Epidermal melanocyte (primary cell): ENCODE measurements around the gene IL16.

Source experiments
- DNase-seq: peaks from one replicate; pipeline ENCODE4 v3.0.0; 2011; ENCODE audit warnings: low spot score; ENCODE audit not compliant: insufficient read length

The IL16 gene

DNA sequence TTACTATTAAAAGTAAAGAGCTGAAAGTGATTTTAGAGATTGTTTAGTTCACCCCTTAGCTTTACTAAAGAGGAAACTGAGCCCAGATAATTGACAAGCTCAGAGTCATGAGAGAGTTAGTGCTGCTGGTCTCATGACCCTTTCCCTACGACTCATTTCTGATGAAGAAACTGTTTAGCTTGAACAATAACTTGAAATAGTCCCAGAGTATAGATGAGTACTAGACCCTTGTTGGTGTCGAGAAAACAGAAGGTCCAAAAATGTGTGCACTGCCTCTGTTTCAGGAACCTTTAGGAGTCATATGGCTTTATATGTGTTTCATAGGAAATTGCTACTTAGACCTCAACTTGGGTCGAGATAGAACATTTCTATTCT is 58.2 kb downstream of the IL16 start:
- DNase-seq: no peak

DNA sequence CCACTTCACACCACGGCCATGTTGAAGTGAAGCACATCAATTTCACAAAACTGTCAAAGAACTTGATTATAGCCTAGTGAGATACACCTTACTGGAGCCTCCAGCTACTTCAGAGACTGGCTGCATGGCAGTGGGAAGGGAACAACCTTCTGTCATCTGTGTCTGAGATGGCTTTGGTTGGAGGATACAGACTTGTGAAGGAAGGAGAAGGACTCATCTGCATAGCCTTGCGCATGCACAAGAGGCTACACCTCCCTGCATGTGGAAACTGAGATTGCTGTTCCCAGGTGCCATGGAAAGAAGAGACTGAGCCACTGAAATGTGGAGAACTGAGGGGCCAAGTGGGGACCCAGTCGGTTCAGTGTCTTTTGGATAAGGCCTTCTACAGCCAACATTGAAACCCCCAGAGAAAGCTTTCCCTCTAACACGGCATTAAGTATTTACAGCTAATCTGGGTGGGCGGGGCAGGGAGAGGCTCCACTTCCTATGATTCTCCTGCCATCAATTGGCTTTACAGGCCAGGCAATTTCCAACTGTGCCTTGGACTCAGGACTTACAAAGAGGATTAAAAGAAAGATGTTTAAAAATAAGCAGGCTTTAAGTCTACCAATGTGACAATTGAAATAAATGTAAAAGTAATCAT is 58.8 kb downstream of the IL16 start:
- no peak for DNase-seq

GRCh38 chr15:81255958-81256320 is 59.3 kb downstream of the IL16 start:
- no peak for DNase-seq

- peak; percentile 57 for DNase-seq
These were observed 60.2 kb downstream of the IL16 start for GRCh38 chr15:81256916-81257315.

DNA sequence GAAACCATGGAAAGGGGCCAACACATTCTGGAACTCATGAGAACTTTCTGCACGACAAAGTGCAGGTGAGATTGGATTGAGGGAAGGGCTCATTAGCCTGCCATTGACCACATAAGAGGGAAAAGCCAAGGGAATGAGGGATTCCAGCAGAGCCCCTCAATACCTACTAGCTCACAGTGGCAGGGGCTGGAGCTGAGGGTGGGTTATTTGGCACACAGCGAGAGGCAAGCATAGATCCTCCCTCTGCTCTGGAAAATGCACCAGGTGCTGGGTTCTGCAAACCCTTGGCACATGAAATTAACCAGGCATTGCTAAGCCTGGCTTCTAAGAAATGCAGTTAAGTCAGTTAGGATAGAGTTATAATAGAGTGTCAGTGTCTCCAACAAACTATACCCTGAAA is 60.8 kb downstream of the IL16 start:
- no peak for DNase-seq

- no peak for DNase-seq
These were observed 61.8 kb downstream of the IL16 start for GRCh38 chr15:81258455-81258854.

DNA sequence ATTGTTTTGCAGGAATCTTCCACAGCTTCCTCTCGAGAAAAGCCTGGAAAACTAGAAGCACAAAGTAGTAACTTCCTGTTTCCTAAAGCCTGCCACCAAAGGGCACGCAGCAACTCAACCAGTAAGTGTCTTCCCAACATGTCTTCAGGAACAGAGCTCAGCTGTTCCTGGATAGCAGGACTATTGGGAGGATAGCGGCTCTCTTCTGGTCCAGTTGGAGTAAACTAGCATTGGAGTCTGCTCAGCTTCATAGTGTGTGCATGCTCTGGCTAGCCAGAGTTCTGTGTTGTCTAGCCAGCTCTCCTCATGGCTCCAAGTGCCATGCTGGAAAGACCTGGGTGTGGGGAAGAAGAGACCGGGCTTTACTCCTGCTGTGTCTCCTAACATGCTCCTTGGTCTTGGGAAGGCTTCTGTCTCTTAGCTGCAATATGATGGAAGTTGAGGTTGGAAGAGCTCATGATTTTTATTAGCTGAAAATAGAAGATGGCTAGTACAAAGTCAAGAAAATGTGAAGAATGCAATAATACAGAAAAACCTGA is 63.1 kb downstream of the IL16 start:
- no peak for DNase-seq

- no peak for DNase-seq
These were observed 64.6 kb downstream of the IL16 start for GRCh38 chr15:81261172-81261811.

DNA sequence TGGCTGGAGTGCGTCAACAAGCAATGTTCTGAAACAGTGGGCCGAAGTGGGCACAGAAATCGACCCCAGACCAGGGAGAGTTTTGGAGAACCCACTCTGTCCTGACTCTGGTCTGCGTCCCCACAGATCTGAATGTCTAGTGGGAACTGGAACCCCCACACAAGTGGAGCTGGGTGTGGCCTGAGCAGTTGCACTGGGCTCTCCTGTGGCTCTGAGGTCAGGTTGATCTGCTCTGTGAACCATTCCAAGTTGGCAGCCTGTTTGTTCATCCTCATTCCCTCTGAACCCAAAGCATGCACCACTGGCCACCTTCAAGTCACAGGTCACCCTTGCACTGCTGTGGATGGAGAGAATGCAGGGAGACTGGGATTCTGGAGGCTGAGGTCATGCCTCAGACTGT is 66.8 kb downstream of the IL16 start:
- no peak for DNase-seq

GRCh38 chr15:81264072-81264857 is 67.6 kb downstream of the IL16 start:
- DNase-seq: no peak

GRCh38 chr15:81265256-81265943 is 68.7 kb downstream of the IL16 start:
- no peak for DNase-seq

DNA sequence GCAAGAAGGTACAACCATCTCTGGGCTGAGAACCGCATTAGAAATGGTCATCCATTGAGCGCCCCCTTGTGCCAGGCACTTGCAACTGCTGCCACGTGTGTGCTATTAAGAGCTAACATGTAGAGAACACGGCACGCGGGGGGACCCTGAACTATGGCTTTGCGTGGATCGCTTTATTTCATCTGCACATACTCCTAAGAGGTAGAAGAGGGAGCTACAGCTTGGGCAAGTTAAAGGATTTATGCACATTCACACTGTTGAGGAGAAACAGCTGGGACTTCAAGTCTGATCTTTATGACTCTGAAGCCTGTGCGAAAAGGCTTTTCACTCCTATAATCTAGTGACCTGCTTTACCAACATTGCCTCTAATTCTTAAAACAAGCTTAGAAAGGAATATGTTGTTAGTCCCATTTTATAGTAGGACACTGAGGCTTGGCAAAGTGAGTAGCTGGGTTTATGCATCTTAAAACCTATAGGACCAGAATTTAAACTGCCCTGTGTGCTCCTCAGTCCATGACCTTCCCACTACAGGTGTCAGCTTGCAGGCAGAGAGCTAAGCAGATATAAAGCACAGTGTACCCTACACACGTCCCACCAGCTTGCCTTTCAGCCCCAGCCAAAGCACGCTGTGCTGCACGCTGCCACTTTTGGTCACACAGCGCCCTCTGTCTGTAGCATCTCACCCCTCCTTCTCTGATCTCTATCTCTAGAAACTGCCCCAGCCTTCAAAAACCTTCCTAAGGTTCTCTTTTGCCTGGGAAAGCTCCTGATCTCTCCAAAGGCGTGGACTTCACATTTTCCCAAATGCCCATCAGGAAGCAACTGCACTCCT is 69.5 kb downstream of the IL16 start:
- DNase-seq: peak; percentile 81

GRCh38 chr15:81268340-81268739 is 71.7 kb downstream of the IL16 start:
- DNase-seq: no peak

DNA sequence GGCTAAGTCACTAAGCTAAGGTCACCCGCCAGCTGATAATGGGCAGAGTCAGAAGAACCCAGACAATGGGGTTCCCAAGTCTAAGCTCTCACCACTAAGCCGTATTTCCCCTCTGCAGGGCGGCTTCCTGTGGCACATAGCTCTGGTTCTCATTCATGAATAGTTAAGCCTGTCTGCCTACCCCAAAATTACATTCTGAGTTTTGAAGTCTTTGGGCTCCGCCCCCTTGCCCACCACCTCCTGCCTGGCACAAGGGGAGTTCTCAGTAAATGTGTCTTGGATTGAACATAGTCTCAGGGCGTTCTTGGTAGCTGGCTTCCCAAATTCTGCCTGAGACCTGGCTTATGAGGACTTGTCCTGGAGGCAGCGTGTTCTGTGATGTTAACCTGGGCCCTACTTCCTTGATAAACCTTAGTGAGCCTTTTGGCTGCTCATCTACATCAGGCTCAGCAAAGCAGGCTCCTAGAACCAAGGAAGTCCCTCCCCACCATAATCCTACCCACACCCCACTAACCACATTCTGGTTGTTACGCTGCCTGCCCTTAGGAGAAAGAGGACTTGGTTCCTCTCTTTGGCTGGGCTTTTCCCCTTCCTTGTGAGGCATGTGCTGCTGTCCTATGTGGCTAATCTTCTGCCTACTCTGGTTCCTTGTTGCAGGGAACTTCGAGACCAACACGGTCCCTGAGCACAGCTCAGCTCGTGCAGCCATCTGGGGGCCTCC is 72.4 kb downstream of the IL16 start:
- DNase-seq: no peak

DNA sequence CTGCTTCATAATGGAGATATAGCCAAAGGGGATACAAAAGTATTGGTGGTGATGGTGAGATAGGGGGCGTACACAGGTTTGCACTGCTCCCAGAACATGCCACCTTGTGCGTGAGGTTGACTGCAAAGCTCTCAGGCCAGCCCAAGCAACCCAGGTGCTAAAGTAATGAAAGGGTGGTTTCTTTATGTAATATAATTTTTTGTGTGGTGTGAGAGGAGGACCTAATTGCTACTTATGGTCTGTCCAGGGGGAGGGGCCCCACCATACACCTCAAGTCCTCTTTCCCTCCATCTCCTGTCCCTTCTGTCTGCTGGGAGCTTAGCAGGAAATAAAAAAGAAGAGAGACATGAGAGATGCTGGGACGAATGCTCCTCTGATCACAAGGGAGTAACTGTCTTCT is 73.5 kb downstream of the IL16 start:
- no peak for DNase-seq

GRCh38 chr15:81270781-81271491 is 74.3 kb downstream of the IL16 start:
- no peak for DNase-seq

GRCh38 chr15:81271761-81272644 is 75.3 kb downstream of the IL16 start:
- no peak for DNase-seq

DNA sequence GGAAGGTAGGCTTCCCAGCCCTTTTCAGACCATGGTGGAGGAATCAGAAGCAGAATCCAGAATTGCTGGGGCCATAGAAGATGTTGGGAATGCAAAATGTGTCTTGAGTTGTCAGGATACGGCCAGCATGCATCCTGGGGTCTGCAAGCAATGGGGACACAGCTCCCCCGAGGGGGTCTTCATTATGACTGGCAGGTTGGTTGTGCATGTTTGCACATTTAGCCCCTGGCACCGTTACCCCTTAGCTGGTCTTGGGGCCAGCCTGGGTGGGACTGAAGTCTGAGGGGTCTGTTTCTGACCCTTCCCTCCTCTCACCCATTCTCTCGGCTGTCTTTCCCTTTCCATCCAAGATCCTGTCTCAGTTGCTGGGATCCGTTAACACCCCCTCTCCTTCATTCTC is 76.5 kb downstream of the IL16 start:
- no peak for DNase-seq

- DNase-seq: no peak
These were observed 77.2 kb downstream of the IL16 start for GRCh38 chr15:81273855-81274254.
